Measurements from ENCODE around the gene LTBR. TPM values are rescaled to one million over a fixed set of nuclear protein-coding genes. Genes with fewer than 3 reads are reported as not detected.

Gene LTBR
- total RNA-seq, 1 experiment from 2014 or later = 4.8 TPM

- Histone ChIP-seq H4K20me1 (ENCODE audit: control insufficient read depth, insufficient read depth, insufficient read length) (no peaks in the 10 kb centered on the region), H3K23me2 (ENCODE audit: insufficient read length, low read depth, low read length, poor library complexity, severe bottlenecking) (peaks cover 4% of the 10 kb centered on the region), H3K4me2 (ENCODE audit: insufficient read depth, insufficient read length, low read length) (peak overlapping the region; percentile 46), H3K79me2 (ENCODE audit: insufficient read depth, low read length) (peaks cover 2% of the 10 kb centered on the region; the same call in 1 of the 2 replicates), H3K56ac (ENCODE audit: insufficient read length, low read depth, low read length) (no peak overlapping the region), H2BK20ac (ENCODE audit: low read depth, low read length, poor library complexity, severe bottlenecking) (no peak overlapping the region), H3K79me1 (ENCODE audit: insufficient read depth, low read depth, low read length, poor library complexity, severe bottlenecking) (no peaks in the 10 kb centered on the region), H2BK120ac (ENCODE audit: low read depth, low read length, poor library complexity, severe bottlenecking) (no peak overlapping the region), H4K8ac (replicated peaks; ENCODE audit: insufficient read length, low read depth, low read length) (no peak overlapping the region), H2BK5ac (ENCODE audit: insufficient read length, low read length) (no peak overlapping the region), H3K23ac (ENCODE audit: insufficient read length, low read depth, low read length) (no peak overlapping the region), H4K91ac (ENCODE audit: insufficient read length, low read depth, low read length) (no peak overlapping the region), H4K5ac (ENCODE audit: insufficient read length, low read depth, low read length) (no peak overlapping the region), H3T11ph (ENCODE audit: low read length) (no peak overlapping the region), H2AFZ (ENCODE audit: low read length) (no peak overlapping the region), H3K14ac (ENCODE audit: insufficient read depth, low read length) (no peak overlapping the region; the same call in 1 of the 2 replicates), H2AK5ac (ENCODE audit: insufficient read length, low read length) (no peak overlapping the region), H3K9me3 (ENCODE audit: control insufficient read depth, low read depth, low read length) (no peaks in the 10 kb centered on the region), H2BK12ac (ENCODE audit: insufficient read length, low read depth, low read length) (no peak overlapping the region), H3K4me1 (ENCODE audit: insufficient read depth, low read length) (no peaks in the 10 kb centered on the region; the same call in 1 of the 2 replicates), H3K27me3 (ENCODE audit: insufficient read depth, low read length) (no peaks in the 10 kb centered on the region), H3K9ac (ENCODE audit: extremely low read depth, insufficient read length, low read length) (no peak overlapping the region), H3K18ac (ENCODE audit: insufficient read length, low read depth, low read length) (no peak overlapping the region), H3K27ac (ENCODE audit: insufficient read length, low read depth, low read length) (no peak overlapping the region), H2BK15ac (ENCODE audit: low read depth, low read length) (no peak overlapping the region), H3K4ac (ENCODE audit: low read depth, low read length) (no peak overlapping the region)
- Mint-ChIP-seq H3K27ac (no peak overlapping the region; a peak in 1 of 7 replicates), H3K4me3 (peak overlapping the region; percentile 39 to 74), H3K4me1 (peaks cover 11 to 15% of the 10 kb centered on the region in 2 experiments), H3K27me3 (ENCODE audit: low read depth) (no peaks in the 10 kb centered on the region), H3K9me3 (no peaks in the 10 kb centered on the region; a peak in 1 of 5 replicates), H3K36me3 (ENCODE audit: insufficient read depth in 1 of 3, low read depth in 3 of 3) (peaks cover 24 to 64% (median 59%) of the 10 kb centered on the region in 3 experiments)
- peak; percentile 23; the same call in 1 of the 3 replicates for TF ChIP-seq CTCF (conservative IDR thresholded peaks at IDR 0.05)
- peak; percentile 82 for DNase-seq
- WGBS (ENCODE audit: extremely low coverage, insufficient read length, low lambda C conversion rate) = no CpG with 5 or more reads among the region's 59 CpGs
Measured at GRCh38 chr12:6363330-6364043, 20.5 kb upstream of the LTBR start.

All from H9 (cell line).